Activated CD8-positive, alpha-beta T cell treated with anti-CD3 and anti-CD28 coated beads for 36 hours (primary cell): Measurements from ENCODE around the gene KCNMB2. TPM values are rescaled to one million over a fixed set of nuclear protein-coding genes. Genes with fewer than 3 reads are reported as not detected.

ENCODE experiments used
- ATAC-seq: fragments of 200-7000 bp; cut with Tn5 transposase; one replicate; pipeline ENCODE4 v1.10.0; 2021; ENCODE audit warnings: mild to moderate bottlenecking, moderate library complexity
- CTCF ChIA-PET: fragments of 350-600 bp; sonication (Branson Sonifier 250); formaldehyde crosslinking; loops from one replicate; lab custom pipeline; 2021; ENCODE audit warnings: antibody characterized with exemption; lab: Charles Lee
- POLR2A ChIA-PET: fragments of 350-600 bp; sonication (Branson Sonifier 250); formaldehyde crosslinking; loops from one replicate; lab custom pipeline; 2021; ENCODE audit warnings: antibody characterized with exemption; lab: Charles Lee
- DNase-seq: peaks from one replicate; pipeline ENCODE4 v3.0.0-alpha.2; 2020
- H3K27ac Mint-ChIP-seq: one replicate; pipeline ENCODE4 v1.8.0; 2021; ENCODE audit warnings: mild to moderate bottlenecking, mixed read lengths
- H3K27me3 Mint-ChIP-seq: one replicate; pipeline ENCODE4 v1.8.0; 2021; ENCODE audit warnings: mixed read lengths
- H3K36me3 Mint-ChIP-seq: one replicate; pipeline ENCODE4 v1.8.0; 2021; ENCODE audit warnings: low read depth, mixed read lengths
- H3K4me1 Mint-ChIP-seq: one replicate; pipeline ENCODE4 v1.8.0; 2021; ENCODE audit warnings: low read depth, mixed read lengths
- H3K4me3 Mint-ChIP-seq: one replicate; pipeline ENCODE4 v1.8.0; 2021; ENCODE audit warnings: mild to moderate bottlenecking, moderate library complexity, mixed read lengths
- H3K9me3 Mint-ChIP-seq: one replicate; pipeline ENCODE4 v1.8.0; 2021; ENCODE audit warnings: mixed read lengths
- intact Hi-C: fragments of 100-400 bp; cut with micrococcal nuclease; formaldehyde crosslinking; loops from one replicate; pipeline ENCODE4 v1.10.0; 2022
- total RNA-seq, 2 experiments: library from RNA; stranded (reverse); gene quantifications; one replicate each; pipeline ENCODE4 v1.2.3, GENCODE V29; 2021
- TF ChIP-seq, protein P1 (sequence below): fragments of 200-600 bp; IDR thresholded peaks from one replicate; pipeline ENCODE4 v1.8.0; 2022; ENCODE audit warnings: antibody characterized with exemption, mild to moderate bottlenecking

The KCNMB2 gene
- total RNA-seq, 2 experiments from 2014 or later = not detected

GRCh38 chr3:178634975-178635374 lies 98.7 kb downstream of the KCNMB2 start:
- TF ChIP-seq, protein P1, sequence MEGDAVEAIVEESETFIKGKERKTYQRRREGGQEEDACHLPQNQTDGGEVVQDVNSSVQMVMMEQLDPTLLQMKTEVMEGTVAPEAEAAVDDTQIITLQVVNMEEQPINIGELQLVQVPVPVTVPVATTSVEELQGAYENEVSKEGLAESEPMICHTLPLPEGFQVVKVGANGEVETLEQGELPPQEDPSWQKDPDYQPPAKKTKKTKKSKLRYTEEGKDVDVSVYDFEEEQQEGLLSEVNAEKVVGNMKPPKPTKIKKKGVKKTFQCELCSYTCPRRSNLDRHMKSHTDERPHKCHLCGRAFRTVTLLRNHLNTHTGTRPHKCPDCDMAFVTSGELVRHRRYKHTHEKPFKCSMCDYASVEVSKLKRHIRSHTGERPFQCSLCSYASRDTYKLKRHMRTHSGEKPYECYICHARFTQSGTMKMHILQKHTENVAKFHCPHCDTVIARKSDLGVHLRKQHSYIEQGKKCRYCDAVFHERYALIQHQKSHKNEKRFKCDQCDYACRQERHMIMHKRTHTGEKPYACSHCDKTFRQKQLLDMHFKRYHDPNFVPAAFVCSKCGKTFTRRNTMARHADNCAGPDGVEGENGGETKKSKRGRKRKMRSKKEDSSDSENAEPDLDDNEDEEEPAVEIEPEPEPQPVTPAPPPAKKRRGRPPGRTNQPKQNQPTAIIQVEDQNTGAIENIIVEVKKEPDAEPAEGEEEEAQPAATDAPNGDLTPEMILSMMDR = no peak
- peaks cover 4% of the 10 kb centered on the region for H3K9me3 Mint-ChIP-seq
- H3K27ac Mint-ChIP-seq = no peak overlapping the region
- H3K4me1 Mint-ChIP-seq = no peaks in the 10 kb centered on the region
- no peaks in the 10 kb centered on the region for H3K36me3 Mint-ChIP-seq
- intact Hi-C loops = no loop called here
- H3K4me3 Mint-ChIP-seq = no peak overlapping the region
- no peaks in the 10 kb centered on the region for H3K27me3 Mint-ChIP-seq
- ChIA-PET POLR2A (no interaction called here), CTCF (no interaction called here)
- DNase-seq = no peak
- ATAC-seq = no peak

DNA sequence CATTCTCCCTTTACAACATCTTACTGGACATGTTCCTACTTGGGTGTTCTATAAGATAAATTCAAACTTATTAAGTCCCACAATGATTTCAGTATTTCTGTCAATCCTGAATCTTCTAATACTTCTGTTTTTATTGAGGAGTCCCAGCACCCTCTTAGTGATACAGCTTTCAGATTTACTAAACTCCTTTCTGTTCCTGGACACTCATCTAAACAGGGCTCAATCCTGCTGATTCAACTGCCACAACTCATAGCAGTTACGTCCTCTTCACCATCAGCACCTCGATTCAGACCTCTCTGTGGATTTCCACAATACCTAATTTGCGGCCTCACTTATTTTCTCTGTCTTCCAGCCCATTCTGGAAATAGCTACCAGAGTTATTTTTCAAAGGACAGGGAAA lies 101.6 kb downstream of the KCNMB2 start:
- DNase-seq = no peak
- ATAC-seq = no peak
- no peaks in the 10 kb centered on the region for H3K27me3 Mint-ChIP-seq
- TF ChIP-seq, protein P1 = no peak
- POLR2A ChIA-PET = no interaction called here
- CTCF ChIA-PET = no interaction called here
- intact Hi-C loops = no loop called here
- no peaks in the 10 kb centered on the region for H3K36me3 Mint-ChIP-seq
- H3K9me3 Mint-ChIP-seq = peaks cover 4% of the 10 kb centered on the region
- no peaks in the 10 kb centered on the region for H3K4me1 Mint-ChIP-seq
- H3K27ac Mint-ChIP-seq = no peak overlapping the region
- H3K4me3 Mint-ChIP-seq = no peak overlapping the region

- Mint-ChIP-seq H3K27ac (no peak overlapping the region), H3K9me3 (no peaks in the 10 kb centered on the region), H3K27me3 (no peaks in the 10 kb centered on the region), H3K4me1 (no peaks in the 10 kb centered on the region), H3K4me3 (no peak overlapping the region), H3K36me3 (no peaks in the 10 kb centered on the region)
- ATAC-seq (no peak), DNase-seq (no peak)
- intact Hi-C loops = no loop called here
- POLR2A ChIA-PET = no interaction called here
- TF ChIP-seq, protein P1 = no peak
- CTCF ChIA-PET = no interaction called here
Observed at GRCh38 chr3:178645503-178645902, 109.3 kb downstream of the KCNMB2 start.

- no peak for ATAC-seq
- no peaks in the 10 kb centered on the region for H3K27me3 Mint-ChIP-seq
- no peak for DNase-seq
- no peaks in the 10 kb centered on the region for H3K9me3 Mint-ChIP-seq
- H3K4me1 Mint-ChIP-seq = no peaks in the 10 kb centered on the region
- no peak overlapping the region for H3K27ac Mint-ChIP-seq
- CTCF ChIA-PET = no interaction called here
- POLR2A ChIA-PET = no interaction called here
- intact Hi-C loops = no loop called here
- H3K4me3 Mint-ChIP-seq = no peak overlapping the region
- TF ChIP-seq, protein P1 = no peak
- no peaks in the 10 kb centered on the region for H3K36me3 Mint-ChIP-seq
Observed at GRCh38 chr3:178646186-178646862, 110.1 kb downstream of the KCNMB2 start.

DNA sequence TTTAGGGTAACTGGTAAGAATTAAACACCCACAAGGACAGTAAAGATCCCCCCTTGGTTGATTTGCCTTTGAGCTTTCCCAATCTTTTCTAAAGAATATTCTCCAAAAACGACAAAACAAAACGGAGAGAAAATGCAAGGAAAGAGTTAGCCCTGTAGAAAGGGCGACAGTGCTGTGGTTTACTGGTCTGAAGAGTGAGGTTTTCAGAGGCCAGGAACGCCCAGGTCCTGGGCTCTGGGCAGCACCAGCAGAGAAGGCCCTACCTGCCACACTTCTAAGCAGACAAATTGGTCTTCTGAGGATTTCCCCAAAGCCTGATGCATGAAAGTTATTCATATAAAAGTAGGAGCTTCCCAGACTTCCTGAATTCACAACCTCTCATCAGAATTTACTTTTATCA lies 119.3 kb downstream of the KCNMB2 start:
- Mint-ChIP-seq H3K27me3 (no peaks in the 10 kb centered on the region), H3K4me3 (no peak overlapping the region), H3K9me3 (no peaks in the 10 kb centered on the region), H3K27ac (no peak overlapping the region), H3K36me3 (no peaks in the 10 kb centered on the region), H3K4me1 (no peaks in the 10 kb centered on the region)
- DNase-seq (no peak), ATAC-seq (no peak)
- ChIA-PET POLR2A (no interaction called here), CTCF (no interaction called here)
- TF ChIP-seq, protein P1 = no peak
- intact Hi-C loops = no loop called here
